ENCODE data around the gene PTPRH. TPM values are rescaled to one million over a fixed set of nuclear protein-coding genes. Genes with fewer than 3 reads are reported as not detected.

PTPRH gene
- total RNA-seq, 1 donor from 2014 or later, result 1.0 TPM

DNA sequence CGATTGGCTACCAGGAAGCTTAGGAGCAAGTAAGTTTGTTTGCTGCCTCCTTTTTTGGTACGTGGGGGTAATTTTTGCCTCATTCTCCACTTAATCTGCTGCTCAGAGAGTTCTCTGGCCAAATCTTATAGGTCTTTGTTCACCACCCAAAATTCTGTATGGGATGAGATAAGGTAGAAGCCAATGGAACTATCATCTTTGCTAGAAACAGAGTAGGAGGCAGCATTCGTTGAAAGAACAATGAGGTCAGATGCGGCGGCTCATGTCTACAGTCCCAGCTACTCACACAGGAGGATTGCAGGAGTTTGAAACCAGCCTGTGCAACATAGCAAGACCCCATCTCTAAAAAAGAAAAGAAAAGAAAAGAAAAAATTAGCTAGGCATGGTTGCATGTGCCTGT, 37.9 kb downstream of the PTPRH start:
- DNase-seq (ENCODE audit: low read depth) (no peak), FAIRE-seq (no peak)
- Histone ChIP-seq H3K36me3 (ENCODE audit: insufficient read depth, low read length) (no peaks in the 10 kb centered on the region), H4K20me1 (ENCODE audit: insufficient read depth, low read length) (no peaks in the 10 kb centered on the region), H3K4me2 (ENCODE audit: low read length) (no peak overlapping the region), H3K4me1 (ENCODE audit: insufficient read depth, low read length) (peaks cover 18% of the 10 kb centered on the region), H3K9ac (ENCODE audit: low read length) (no peak overlapping the region), H3K27ac (ENCODE audit: low read depth, low read length) (no peak overlapping the region), H2AFZ (ENCODE audit: low read depth, low read length) (no peak overlapping the region), H3K79me2 (ENCODE audit: insufficient read depth, low read length) (no peaks in the 10 kb centered on the region), H3K4me3 (ENCODE audit: insufficient read depth, low read depth, low read length) (no peak overlapping the region), H3K9me3 (ENCODE audit: insufficient read depth, low read depth, low read length) (peaks cover 3% of the 10 kb centered on the region), H3K27me3 (ENCODE audit: insufficient read depth, low read length) (peaks cover 19% of the 10 kb centered on the region)
- H3K36me3 Mint-ChIP-seq (ENCODE audit: low read depth, unreplicated experiment), result no peaks in the 10 kb centered on the region
- peaks cover 5% of the 10 kb centered on the region for H3K4me1 Mint-ChIP-seq (ENCODE audit: low read depth, unreplicated experiment)
- TF ChIP-seq, protein P1, sequence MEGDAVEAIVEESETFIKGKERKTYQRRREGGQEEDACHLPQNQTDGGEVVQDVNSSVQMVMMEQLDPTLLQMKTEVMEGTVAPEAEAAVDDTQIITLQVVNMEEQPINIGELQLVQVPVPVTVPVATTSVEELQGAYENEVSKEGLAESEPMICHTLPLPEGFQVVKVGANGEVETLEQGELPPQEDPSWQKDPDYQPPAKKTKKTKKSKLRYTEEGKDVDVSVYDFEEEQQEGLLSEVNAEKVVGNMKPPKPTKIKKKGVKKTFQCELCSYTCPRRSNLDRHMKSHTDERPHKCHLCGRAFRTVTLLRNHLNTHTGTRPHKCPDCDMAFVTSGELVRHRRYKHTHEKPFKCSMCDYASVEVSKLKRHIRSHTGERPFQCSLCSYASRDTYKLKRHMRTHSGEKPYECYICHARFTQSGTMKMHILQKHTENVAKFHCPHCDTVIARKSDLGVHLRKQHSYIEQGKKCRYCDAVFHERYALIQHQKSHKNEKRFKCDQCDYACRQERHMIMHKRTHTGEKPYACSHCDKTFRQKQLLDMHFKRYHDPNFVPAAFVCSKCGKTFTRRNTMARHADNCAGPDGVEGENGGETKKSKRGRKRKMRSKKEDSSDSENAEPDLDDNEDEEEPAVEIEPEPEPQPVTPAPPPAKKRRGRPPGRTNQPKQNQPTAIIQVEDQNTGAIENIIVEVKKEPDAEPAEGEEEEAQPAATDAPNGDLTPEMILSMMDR (IDR thresholded peaks at IDR 0.05; ENCODE audit: insufficient read depth, low read depth, low read length), result no peak
- no peak for TF ChIP-seq EZH2 (IDR thresholded peaks at IDR 0.05; ENCODE audit: insufficient read depth, low read length)
- no peaks in the 10 kb centered on the region for H3K9me3 Mint-ChIP-seq (ENCODE audit: unreplicated experiment)
- no peak overlapping the region for H3K27ac Mint-ChIP-seq (ENCODE audit: unreplicated experiment)
- H3K27me3 Mint-ChIP-seq (ENCODE audit: low read depth, unreplicated experiment), result peaks cover 48% of the 10 kb centered on the region
- peak overlapping the region; percentile 4 for H3K4me3 Mint-ChIP-seq (ENCODE audit: unreplicated experiment)

DNA sequence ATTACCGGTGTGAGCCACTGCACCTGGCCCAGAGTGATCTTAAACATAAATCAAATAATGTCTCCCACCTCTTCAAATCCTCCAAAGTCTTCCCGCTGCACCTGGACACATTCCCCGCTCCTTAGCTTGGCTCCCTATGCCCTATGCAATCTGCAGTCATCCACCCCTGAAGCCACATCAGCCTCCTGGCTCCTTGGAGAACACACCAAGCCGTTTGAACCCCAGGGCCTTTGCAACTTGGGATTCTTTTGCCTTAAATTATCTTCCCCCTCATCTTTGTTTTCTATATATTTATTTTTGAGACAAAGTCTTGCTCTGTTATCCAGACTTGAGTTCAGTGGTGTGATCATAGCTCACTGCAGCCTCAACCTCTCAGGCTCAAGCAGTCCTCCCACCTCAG, 40.2 kb downstream of the PTPRH start:
- Histone ChIP-seq H3K4me2 (ENCODE audit: low read length) (no peak overlapping the region), H3K79me2 (ENCODE audit: insufficient read depth, low read length) (no peaks in the 10 kb centered on the region), H3K27ac (ENCODE audit: low read depth, low read length) (no peak overlapping the region), H3K4me1 (ENCODE audit: insufficient read depth, low read length) (peaks cover 18% of the 10 kb centered on the region), H3K9me3 (ENCODE audit: insufficient read depth, low read depth, low read length) (no peaks in the 10 kb centered on the region), H3K36me3 (ENCODE audit: insufficient read depth, low read length) (no peaks in the 10 kb centered on the region), H4K20me1 (ENCODE audit: insufficient read depth, low read length) (no peaks in the 10 kb centered on the region), H3K27me3 (ENCODE audit: insufficient read depth, low read length) (peaks cover 13% of the 10 kb centered on the region), H2AFZ (ENCODE audit: low read depth, low read length) (no peak overlapping the region), H3K4me3 (ENCODE audit: insufficient read depth, low read depth, low read length) (no peak overlapping the region), H3K9ac (ENCODE audit: low read length) (no peak overlapping the region)
- no peak for TF ChIP-seq EZH2 (IDR thresholded peaks at IDR 0.05; ENCODE audit: insufficient read depth, low read length)
- TF ChIP-seq, protein P1 (IDR thresholded peaks at IDR 0.05; ENCODE audit: insufficient read depth, low read depth, low read length), result no peak
- DNase-seq (ENCODE audit: low read depth) (no peak), FAIRE-seq (no peak)
- Mint-ChIP-seq H3K27me3 (ENCODE audit: low read depth, unreplicated experiment) (peaks cover 39% of the 10 kb centered on the region), H3K4me3 (ENCODE audit: unreplicated experiment) (no peak overlapping the region), H3K27ac (ENCODE audit: unreplicated experiment) (no peak overlapping the region), H3K36me3 (ENCODE audit: low read depth, unreplicated experiment) (peaks cover 2% of the 10 kb centered on the region), H3K4me1 (ENCODE audit: low read depth, unreplicated experiment) (peaks cover 5% of the 10 kb centered on the region), H3K9me3 (ENCODE audit: unreplicated experiment) (no peaks in the 10 kb centered on the region)

DNA sequence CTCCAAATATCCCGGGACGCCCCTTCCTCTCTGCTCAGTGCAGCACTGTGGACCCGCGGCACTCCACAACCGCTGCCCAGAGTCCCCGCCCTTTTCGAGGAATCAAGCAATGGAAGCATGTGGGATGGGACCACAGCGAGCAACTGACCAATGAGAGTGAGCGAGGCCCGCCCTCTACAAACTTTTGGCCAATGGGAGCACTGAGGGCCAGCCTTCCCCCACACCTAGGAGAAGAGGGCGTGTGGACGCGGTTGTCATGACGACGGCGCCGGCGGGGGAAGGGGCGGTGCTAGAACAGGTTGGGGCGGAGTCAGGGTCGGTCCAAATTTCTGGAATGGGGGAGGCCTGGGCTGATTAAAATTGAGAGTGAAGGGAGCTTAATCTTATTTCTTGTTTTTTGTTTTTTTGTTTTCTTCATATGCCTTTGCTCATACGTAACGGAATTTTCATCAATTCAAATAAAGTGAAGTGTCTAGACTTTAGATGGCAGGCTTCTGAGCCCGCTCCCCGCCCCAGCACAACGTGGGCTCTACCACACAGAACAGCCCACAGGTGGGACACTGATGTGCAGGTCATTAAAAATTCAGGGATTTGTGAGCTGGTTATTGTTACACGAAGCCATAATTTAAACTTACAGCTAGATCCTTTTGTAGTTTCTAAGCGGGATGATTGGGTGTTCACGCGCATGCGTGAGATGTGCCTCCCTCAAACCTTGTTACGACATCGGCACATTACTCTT, 42.6 kb downstream of the PTPRH start, which contains the start of gene DNAAF3:
Gene DNAAF3, minus strand, starts transcription at position 84 of the 739 bp plus-strand sequence. CDS start 200 bp downstream, outside the sequence.
- TF ChIP-seq, protein P1 (IDR thresholded peaks at IDR 0.05; ENCODE audit: insufficient read depth, low read depth, low read length), result no peak
- no peak for TF ChIP-seq EZH2 (IDR thresholded peaks at IDR 0.05; ENCODE audit: insufficient read depth, low read length)
- peak within 1 kb of the TSS; percentile 93 for H3K4me2 ChIP-seq (ENCODE audit: low read length)

More for the DNA sequence above, 42.6 kb downstream of the PTPRH start, which contains the start of gene DNAAF3:
- H3K4me1 Mint-ChIP-seq (ENCODE audit: low read depth, unreplicated experiment), result no peaks in the 10 kb centered on the region
- H3K4me1 ChIP-seq (ENCODE audit: insufficient read depth, low read length), result peaks cover 5% of the 10 kb centered on the region
- H2AFZ ChIP-seq (ENCODE audit: low read depth, low read length), result peak within 1 kb of the TSS; percentile 88
- FAIRE-seq (peak; percentile 23), DNase-seq (ENCODE audit: low read depth) (peak; percentile 93)
- H4K20me1 ChIP-seq (ENCODE audit: insufficient read depth, low read length), result no peaks in the 10 kb centered on the region
- H3K27ac ChIP-seq (ENCODE audit: low read depth, low read length), result no peak within 1 kb of the TSS
- H3K27me3 ChIP-seq (ENCODE audit: insufficient read depth, low read length), result peaks cover 20% of the 10 kb centered on the region
- H3K27ac Mint-ChIP-seq (ENCODE audit: unreplicated experiment), result peak within 1 kb of the TSS; percentile 93
- H3K9me3 Mint-ChIP-seq (ENCODE audit: unreplicated experiment), result no peaks in the 10 kb centered on the region
- H3K27me3 Mint-ChIP-seq (ENCODE audit: low read depth, unreplicated experiment), result peaks cover 36% of the 10 kb centered on the region
- no peaks in the 10 kb centered on the region for H3K36me3 ChIP-seq (ENCODE audit: insufficient read depth, low read length)
- H3K79me2 ChIP-seq (ENCODE audit: insufficient read depth, low read length), result no peaks in the 10 kb centered on the region
- peak within 1 kb of the TSS; percentile 98 for H3K4me3 Mint-ChIP-seq (ENCODE audit: unreplicated experiment)
- peaks cover 2% of the 10 kb centered on the region for H3K36me3 Mint-ChIP-seq (ENCODE audit: low read depth, unreplicated experiment)
- H3K9me3 ChIP-seq (ENCODE audit: insufficient read depth, low read depth, low read length), result no peaks in the 10 kb centered on the region
- H3K4me3 ChIP-seq (ENCODE audit: insufficient read depth, low read depth, low read length), result peak within 1 kb of the TSS; percentile 59
- H3K9ac ChIP-seq (ENCODE audit: low read length), result peak within 1 kb of the TSS; percentile 16

All from astrocyte (in vitro differentiated cells and primary cell).